Measurements from ENCODE around the gene SFXN2.
"Not testable (repeated sequence)": the region's sequence is repeated elsewhere in the genome, so short reads cannot be mapped to it uniquely, and the experiment has no call there.

SFXN2 gene

DNA sequence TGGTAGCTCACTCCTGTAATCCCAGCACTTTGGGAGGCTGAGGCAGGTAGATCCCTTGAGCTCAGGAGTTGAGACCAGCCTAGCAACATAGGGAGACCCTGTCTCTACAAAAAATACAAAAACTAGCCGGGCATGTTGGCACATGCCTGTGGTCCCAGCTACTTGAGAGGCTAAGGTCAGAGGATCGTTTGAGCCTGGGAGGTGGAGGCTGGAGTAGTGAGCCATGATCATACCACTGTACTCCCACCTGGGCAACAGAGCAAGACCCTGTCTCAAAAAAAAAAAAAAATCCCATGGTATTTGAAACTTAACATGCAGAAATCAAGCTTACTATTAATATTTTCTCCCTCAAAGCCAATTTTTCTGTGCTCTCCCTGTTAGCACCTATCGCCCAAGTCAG lies 5.9 kb downstream of the SFXN2 start:
- DNase-seq (ENCODE audit: low read depth in 2 of 2) = no peak

GRCh38 chr10:102720775-102721301 lies 6.4 kb downstream of the SFXN2 start:
- no peak for DNase-seq (ENCODE audit: low read depth in 2 of 2)

DNA sequence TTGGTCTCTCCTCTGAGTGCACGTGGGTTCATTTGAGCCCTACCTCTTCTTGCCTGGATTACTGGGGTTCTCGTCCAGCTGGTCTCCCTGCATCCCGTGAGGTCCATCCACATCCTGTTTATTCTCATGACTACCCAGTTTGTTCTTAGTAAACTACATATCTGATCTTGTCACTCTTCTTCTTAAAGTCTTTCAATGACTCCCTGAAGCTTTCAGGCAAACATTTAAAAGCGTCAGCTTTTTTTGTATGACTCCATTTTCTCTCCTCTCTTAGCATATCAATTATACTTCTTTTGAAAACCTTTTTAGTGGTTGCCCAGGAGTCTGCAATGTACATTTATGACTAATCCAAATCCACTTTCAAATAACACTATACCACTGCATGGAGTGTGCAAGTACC lies 7.5 kb downstream of the SFXN2 start:
- no peak for DNase-seq (ENCODE audit: low read depth in 2 of 2)

- no peak for DNase-seq (ENCODE audit: low read depth in 2 of 2)
These were observed 9.6 kb downstream of the SFXN2 start for GRCh38 chr10:102723989-102724388.

- DNase-seq (ENCODE audit: low read depth in 2 of 2) = no peak
These were observed 11.8 kb downstream of the SFXN2 start for GRCh38 chr10:102726274-102726673.

DNA sequence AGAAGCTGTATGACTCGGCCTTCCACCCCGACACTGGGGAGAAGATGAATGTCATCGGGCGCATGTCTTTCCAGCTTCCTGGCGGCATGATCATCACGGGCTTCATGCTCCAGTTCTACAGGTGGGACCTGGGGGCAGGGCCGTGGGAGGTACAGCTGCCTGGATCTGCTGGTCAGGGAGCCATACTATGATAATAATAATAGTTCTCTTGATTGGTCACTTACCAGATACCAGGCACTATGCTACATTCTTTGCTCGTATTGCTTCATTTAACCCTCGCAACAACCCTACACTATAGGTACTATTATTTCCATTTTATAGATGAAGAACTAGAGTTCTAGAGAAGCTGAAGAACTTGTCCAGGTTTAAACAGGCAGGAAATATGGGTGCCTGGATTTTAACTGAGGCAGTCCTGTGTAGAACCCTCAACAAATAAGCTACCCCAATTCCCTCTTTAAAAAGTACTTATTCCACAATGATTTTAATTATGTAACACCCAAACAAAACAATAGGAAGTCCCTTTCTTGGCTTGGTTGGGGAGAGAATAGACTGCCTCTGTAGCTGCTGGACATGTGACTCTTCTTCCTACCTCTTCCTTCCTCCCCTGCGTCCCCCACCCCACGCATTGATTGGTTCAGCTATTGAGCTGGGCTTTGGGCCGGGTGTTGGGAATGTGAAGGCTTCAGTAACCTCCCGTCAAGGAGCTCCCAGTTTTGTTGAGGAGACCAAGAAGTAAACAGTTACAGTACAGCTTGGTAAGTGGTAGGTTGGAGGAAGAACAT lies 12.8 kb downstream of the SFXN2 start:
- DNase-seq (ENCODE audit: low read depth in 2 of 2) = no peak

DNA sequence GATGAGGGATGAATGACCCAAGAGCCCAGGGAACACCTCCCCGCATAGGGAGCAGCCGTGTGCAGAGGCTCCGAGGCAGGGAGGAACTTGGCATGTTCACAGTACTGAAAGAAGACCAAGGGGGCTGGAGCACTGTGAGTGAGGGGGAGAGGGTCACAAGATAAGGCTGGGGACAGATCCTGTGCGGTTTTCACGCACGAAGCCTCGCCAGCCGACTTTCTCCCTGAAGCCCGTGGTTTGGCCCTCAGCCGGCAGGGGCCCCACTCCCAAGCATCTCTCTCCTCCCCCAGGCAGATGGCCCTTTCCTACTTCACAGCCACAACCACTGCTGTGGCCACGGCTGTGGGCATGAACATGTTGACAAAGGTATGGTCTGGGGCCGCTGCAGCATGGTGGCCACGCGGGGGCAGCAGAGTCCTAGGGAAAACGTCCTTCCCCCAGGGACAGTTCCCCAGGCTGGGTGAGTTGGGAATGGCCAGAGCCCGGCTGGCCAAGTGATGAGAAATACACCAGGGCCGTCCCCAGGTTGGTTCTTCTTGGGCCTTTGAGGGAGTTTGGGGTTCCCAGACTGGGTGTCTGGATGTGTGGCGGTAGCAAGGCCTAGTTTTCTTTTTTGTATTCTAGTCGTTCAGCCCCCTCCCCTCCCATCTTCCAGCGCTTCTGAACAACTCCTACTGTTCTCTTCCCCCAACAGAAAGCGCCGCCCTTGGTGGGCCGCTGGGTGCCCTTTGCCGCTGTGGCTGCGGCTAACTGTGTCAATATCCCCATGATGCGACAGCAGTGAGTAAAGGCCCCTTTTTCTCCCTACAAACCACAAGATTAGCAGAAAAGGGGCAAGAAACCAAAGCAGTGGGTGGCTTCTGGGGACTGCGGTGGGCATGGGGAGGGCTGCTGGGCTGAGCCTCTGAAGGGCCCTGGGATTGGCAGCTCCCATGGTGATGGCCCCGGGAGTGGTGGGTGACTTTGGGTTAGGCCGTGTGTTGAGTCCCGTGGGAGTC lies 14.9 kb downstream of the SFXN2 start:
- DNase-seq (ENCODE audit: low read depth in 2 of 2) = peak in 1 of 2 donors; percentile 24

DNA sequence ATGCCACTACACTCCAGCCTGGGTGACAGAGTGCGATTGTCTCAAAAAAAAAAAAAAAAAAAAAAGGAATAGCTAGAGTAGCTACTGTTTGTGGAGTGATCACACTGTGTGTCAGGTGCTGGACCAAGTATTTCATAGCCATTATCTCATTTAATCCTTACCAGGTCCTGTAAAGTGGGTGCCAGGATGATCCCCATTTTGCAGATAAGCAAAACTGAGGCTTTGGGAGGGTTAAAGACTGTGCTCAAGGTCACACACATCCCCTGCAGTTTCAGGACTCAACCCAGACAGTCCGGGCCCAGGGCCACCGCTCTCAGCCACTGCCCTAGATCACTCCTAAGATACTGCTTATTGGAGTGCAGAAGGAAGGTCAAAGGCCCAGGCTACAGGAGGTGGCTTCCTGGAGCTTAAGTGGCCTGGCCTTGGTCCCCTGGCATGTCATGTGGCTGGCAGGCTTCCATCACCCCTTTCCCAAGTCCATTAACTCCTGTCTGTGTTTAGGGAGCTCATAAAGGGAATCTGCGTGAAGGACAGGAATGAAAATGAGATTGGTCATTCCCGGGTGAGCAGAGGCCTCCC lies 16.9 kb downstream of the SFXN2 start:
- no peak for DNase-seq (ENCODE audit: low read depth in 2 of 2)

- DNase-seq (ENCODE audit: low read depth in 2 of 2) = no peak
These were observed 18.2 kb downstream of the SFXN2 start for GRCh38 chr10:102732661-102733060.

DNA sequence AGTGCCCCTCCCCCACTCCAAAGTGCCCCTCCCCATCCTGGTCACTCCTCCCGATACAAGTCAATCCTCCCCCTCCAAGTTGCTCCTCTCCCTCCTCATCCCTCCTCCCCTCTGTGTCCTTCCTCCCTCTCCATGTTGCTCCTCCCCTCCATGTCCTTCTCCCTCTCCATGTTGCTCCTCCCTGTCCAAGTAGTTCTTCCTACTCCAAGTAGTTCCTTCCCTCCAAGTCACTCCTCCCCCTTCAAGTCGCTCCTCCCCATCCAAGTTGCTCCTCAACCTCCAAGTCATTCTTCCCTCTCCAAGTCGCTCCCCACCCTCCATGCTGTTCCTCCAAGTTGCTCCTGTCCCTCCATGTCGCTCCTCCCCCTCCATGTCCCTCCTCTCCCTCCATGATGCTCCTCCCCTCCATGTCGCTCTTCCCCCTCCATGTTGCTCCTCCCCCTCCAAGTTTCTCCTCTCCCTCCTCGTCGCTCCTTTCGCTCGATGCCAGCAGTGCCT lies 20.7 kb downstream of the SFXN2 start:
- no peak for DNase-seq (ENCODE audit: low read depth in 2 of 2)

DNA sequence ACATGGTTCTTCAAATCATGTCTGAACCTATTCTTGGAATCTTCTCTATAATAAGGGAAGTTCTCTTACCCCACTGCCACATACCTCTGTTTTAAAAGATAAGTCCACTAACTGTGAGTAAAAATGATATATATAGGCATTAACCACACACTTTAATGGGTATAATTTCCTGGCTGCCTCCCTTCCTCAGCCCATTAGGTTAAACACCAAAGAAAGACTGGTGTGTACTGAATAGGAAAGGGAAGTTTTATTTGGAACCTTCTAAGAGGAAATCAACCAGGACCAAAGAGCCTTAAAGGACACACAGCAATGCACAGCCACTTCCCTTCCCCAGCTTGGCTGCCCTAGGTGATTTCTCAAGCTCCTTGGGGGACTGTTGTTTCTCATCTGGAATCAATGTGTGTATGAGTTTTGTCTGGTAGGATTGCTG lies 24.3 kb downstream of the SFXN2 start:
- no peak for DNase-seq (ENCODE audit: low read depth in 2 of 2)

- no peak for DNase-seq (ENCODE audit: low read depth in 2 of 2)
These were observed 25.8 kb downstream of the SFXN2 start for GRCh38 chr10:102740229-102740628.

DNA sequence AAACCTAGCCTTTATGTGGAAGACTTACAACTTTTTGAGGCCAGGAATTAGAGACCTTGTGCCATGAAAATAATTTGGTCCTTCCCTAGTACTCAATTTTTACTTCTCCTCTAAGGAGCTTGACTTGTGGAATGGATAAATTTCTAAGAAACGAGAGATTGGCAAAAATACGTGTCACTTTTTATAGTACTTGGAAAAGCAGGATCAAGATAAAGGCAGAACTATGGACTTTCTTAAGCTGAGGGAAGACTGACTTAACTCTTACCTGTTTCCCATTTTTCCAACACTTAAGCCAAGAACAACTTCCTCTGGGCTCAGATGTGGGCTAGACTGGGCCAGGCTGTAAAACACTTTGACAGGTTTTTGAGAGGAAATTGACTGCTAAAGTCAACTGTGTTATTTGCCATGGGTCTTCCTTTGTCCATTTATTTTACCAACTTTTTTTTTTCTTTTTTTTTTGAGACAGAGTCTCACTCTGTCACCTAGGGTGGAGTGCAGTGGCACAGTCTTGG lies 27.3 kb downstream of the SFXN2 start:
- DNase-seq (ENCODE audit: low read depth in 2 of 2) = no peak

GRCh38 chr10:102742313-102742712 lies 27.9 kb downstream of the SFXN2 start:
- not testable (repeated sequence) for DNase-seq (ENCODE audit: low read depth in 2 of 2)

GRCh38 chr10:102743078-102743587 lies 28.7 kb downstream of the SFXN2 start:
- DNase-seq (ENCODE audit: low read depth in 2 of 2) = no peak

- DNase-seq (ENCODE audit: low read depth in 2 of 2) = peak; percentile 87 to 88
These were observed 29.3 kb downstream of the SFXN2 start, which contains the start of gene WBP1L for GRCh38 chr10:102743588-102744373. Gene WBP1L (plus strand): TSS chr10:102743948. CDS start chr10:102744054, 106 bp downstream.

- no peak for DNase-seq (ENCODE audit: low read depth in 2 of 2)
These were observed 30.1 kb downstream of the SFXN2 start for GRCh38 chr10:102744374-102745051.

DNA sequence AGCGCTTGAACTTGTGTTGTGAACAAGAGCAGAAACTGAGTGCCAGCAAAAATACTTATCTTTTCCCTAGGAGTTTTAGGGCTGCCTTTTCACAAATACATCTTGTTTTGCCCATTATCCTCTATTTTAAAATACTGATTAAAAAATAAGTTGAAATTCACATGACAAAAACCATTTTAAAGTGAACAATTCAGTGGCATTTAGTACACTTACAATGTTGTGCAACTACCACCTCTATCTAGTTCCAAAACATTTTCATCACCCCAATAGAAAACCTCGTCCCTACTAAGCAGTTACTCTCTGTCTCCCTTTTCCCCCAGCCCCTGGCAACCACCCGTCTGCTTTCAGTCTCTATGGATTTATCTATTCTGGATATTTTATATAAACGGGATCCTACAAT lies 30.7 kb downstream of the SFXN2 start:
- no peak for DNase-seq (ENCODE audit: low read depth in 2 of 2)

DNA sequence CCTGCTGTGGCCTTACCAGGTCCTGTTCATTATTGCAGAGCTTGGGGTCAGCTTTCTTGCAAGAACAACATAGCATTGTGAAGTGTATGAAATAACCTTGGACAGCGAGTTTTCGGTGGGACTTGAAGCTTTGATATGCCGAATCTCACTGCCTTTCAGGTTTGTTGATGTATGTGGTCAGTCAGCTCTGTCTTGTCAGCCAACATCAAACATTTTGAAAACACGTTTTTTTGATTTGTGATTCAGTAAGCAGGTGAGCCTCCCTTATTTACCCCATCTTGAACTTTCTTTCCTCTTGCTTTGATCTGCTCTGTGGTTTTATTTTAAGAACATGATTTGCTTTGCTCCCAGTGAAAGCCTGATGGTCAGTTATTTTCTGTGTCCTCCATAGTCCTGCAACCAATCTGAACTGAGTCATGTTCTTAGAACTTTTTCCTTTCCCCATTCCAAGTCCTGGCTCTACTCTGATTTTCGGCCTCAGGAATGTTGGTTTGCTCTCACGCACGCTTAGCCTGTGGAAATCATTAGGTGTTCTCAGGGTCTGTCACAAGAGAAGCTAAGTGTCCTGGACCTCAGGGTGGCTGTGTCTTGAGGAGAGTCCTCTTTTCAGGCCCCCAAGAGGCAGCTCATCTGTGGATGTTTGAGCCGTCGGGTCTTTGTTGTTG lies 38.0 kb downstream of the SFXN2 start:
- DNase-seq (ENCODE audit: low read depth in 2 of 2) = no peak

Measured in stimulated activated CD4-positive, alpha-beta T cell treated with anti-CD3 and anti-CD28 coated beads, Interleukin-1b, Interleukin-23, amount 100 ng/mL, for 1 hour (primary cell).